Measurements from ENCODE around the gene NEGR1.

NEGR1 gene

GRCh38 chr1:71623888-71624287 is 658.5 kb downstream of the NEGR1 start:
- H3K27ac ChIP-seq: no peak overlapping the region
- no peak for TF ChIP-seq CTCF (IDR thresholded peaks at IDR 0.05)

- no peak overlapping the region for H3K27ac ChIP-seq
- no peak for TF ChIP-seq CTCF (IDR thresholded peaks at IDR 0.05)
- TF ChIP-seq ZFX (IDR thresholded peaks at IDR 0.05; ENCODE audit: borderline replicate concordance): no peak
Observed at GRCh38 chr1:71621785-71622184, 660.6 kb downstream of the NEGR1 start.

- no peak overlapping the region for H3K27ac ChIP-seq
- TF ChIP-seq CTCF (IDR thresholded peaks at IDR 0.05): no peak
- TF ChIP-seq ZFX (IDR thresholded peaks at IDR 0.05; ENCODE audit: borderline replicate concordance): no peak
Observed at GRCh38 chr1:71618766-71619530, 663.4 kb downstream of the NEGR1 start.

- H3K27ac ChIP-seq: no peak overlapping the region
- TF ChIP-seq ZFX (IDR thresholded peaks at IDR 0.05; ENCODE audit: borderline replicate concordance) (no peak), CTCF (IDR thresholded peaks at IDR 0.05) (no peak)
Observed at GRCh38 chr1:71618191-71618590, 664.1 kb downstream of the NEGR1 start.

- no peak overlapping the region for H3K27ac ChIP-seq
- TF ChIP-seq ZFX (IDR thresholded peaks at IDR 0.05; ENCODE audit: borderline replicate concordance) (no peak), CTCF (IDR thresholded peaks at IDR 0.05) (no peak)
Observed at GRCh38 chr1:71610476-71610875, 671.9 kb downstream of the NEGR1 start.

GRCh38 chr1:71603044-71603776 is 679.1 kb downstream of the NEGR1 start:
- H3K27ac ChIP-seq: no peak overlapping the region
- no peak for TF ChIP-seq CTCF (IDR thresholded peaks at IDR 0.05)
- TF ChIP-seq ZFX (IDR thresholded peaks at IDR 0.05; ENCODE audit: borderline replicate concordance): no peak

GRCh38 chr1:71600023-71600422 is 682.3 kb downstream of the NEGR1 start:
- no peak overlapping the region for H3K27ac ChIP-seq
- TF ChIP-seq ZFX (IDR thresholded peaks at IDR 0.05; ENCODE audit: borderline replicate concordance) (no peak), CTCF (IDR thresholded peaks at IDR 0.05) (no peak)

Data from 22Rv1 (cell line).